IMR-90 (cell line): ENCODE results near the gene TNFRSF4. TPM values are rescaled to one million over a fixed set of nuclear protein-coding genes. Genes with fewer than 3 reads are reported as not detected.

ENCODE experiments used
- ATAC-seq: fragments of 200-7000 bp; cut with Tn5 transposase; 2 replicates; pipeline ENCODE4 v1.9.1; 2020; ENCODE audit warnings: low read depth, mild to moderate bottlenecking, moderate library complexity
- BruUV-seq: library from RNA; stranded (reverse); fragments of 400-500 nt; replicated peaks from 2 replicates; lab custom pipeline; 2021; lab: Mats Ljungman, UMichigan
- CTCF ChIA-PET: fragments of 300-600 bp; formaldehyde crosslinking; extraction: SDS; loops from one replicate; lab custom pipeline; 2021; ENCODE audit warnings: antibody characterized with exemption; lab: Yijun Ruan, JAX
- POLR2A ChIA-PET: fragments of 300-600 bp; sonication (Branson Sonifier 250); formaldehyde crosslinking; loops from one replicate; lab custom pipeline; 2022; ENCODE audit warnings: antibody characterized with exemption; ENCODE audit not compliant: unreplicated experiment; lab: Charles Lee
- DNase-seq: peaks from one replicate; pipeline ENCODE4 v3.0.0; 2013
- H2AFZ ChIP-seq: replicated peaks from 2 replicates; pipeline ENCODE3; 2013; ENCODE audit warnings: low read length, mild to moderate bottlenecking; ENCODE audit not compliant: poor library complexity
- H2AK5ac ChIP-seq: 2 replicates; pipeline ENCODE4 v1.6.1; 2013; ENCODE audit warnings: low read depth, low read length, inconsistent platforms
- H2AK9ac ChIP-seq: replicated peaks from 2 replicates; pipeline ENCODE3; 2013; ENCODE audit warnings: mild to moderate bottlenecking, low read depth, low read length, moderate library complexity; ENCODE audit not compliant: poor library complexity
- H2BK120ac ChIP-seq: 2 replicates; pipeline ENCODE4 v1.6.1; 2013; ENCODE audit warnings: low read depth, low read length, inconsistent platforms
- H2BK15ac ChIP-seq: 3 replicates; pipeline ENCODE4 v1.6.1; 2013; ENCODE audit warnings: low read depth, low read length, inconsistent platforms
- H2BK20ac ChIP-seq: 2 replicates; pipeline ENCODE4 v1.6.1; 2013; ENCODE audit warnings: low read depth, mild to moderate bottlenecking, inconsistent platforms, low read length, moderate library complexity
- H2BK5ac ChIP-seq: 2 replicates; pipeline ENCODE4 v1.6.1; 2013; ENCODE audit warnings: mild to moderate bottlenecking, low read depth, low read length, inconsistent platforms; ENCODE audit not compliant: poor library complexity, severe bottlenecking
- H3K14ac ChIP-seq: replicated peaks from 2 replicates; pipeline ENCODE4 v1.6.1; 2013; ENCODE audit warnings: low read depth, low read length, inconsistent platforms
- H3K18ac ChIP-seq: 2 replicates; pipeline ENCODE4 v1.6.1; 2013; ENCODE audit warnings: low read depth, low read length, control low read depth
- H3K23ac ChIP-seq: 2 replicates; pipeline ENCODE4 v1.6.1; 2013; ENCODE audit warnings: low read depth, low read length, inconsistent platforms
- H3K27ac ChIP-seq: 2 replicates; pipeline ENCODE4 v1.5.1; 2013; ENCODE audit warnings: mild to moderate bottlenecking, control low read depth, low read length; ENCODE audit not compliant: insufficient read depth
- H3K27me3 ChIP-seq: 2 replicates; pipeline ENCODE4 v1.6.1; 2013; ENCODE audit warnings: low read length; ENCODE audit not compliant: control insufficient read depth, insufficient read depth
- H3K36me3 ChIP-seq: 2 replicates; pipeline ENCODE4 v1.6.1; 2013; ENCODE audit warnings: low read length, mixed read lengths; ENCODE audit not compliant: control insufficient read depth, insufficient read depth
- H3K4ac ChIP-seq: 2 replicates; pipeline ENCODE4 v1.6.1; 2013; ENCODE audit warnings: low read depth, low read length, inconsistent platforms
- H3K4me1 ChIP-seq: 2 replicates; pipeline ENCODE4 v1.6.1; 2013; ENCODE audit warnings: low read length, mixed read lengths; ENCODE audit not compliant: control insufficient read depth, insufficient read depth
- H3K4me2 ChIP-seq: 2 replicates; pipeline ENCODE4 v1.6.1; 2013; ENCODE audit warnings: low read depth, mild to moderate bottlenecking, control low read depth, low read length, moderate library complexity
- H3K4me3 ChIP-seq: 2 replicates; pipeline ENCODE4 v1.5.1; 2013; ENCODE audit warnings: low read depth, mild to moderate bottlenecking, control low read depth, low read length, moderate library complexity; ENCODE audit not compliant: insufficient read depth
- H3K56ac ChIP-seq: 2 replicates; pipeline ENCODE4 v1.6.1; 2013; ENCODE audit warnings: low read length, inconsistent platforms; ENCODE audit not compliant: insufficient read depth; ENCODE audit errors: extremely low read depth
- H3K79me1 ChIP-seq, 2 experiments: 2 replicates each; pipeline ENCODE4 v1.6.1; 2013; ENCODE audit warnings: low read length in 2 of 2, inconsistent platforms in 1 of 2, low read depth in 1 of 2
- H3K9ac ChIP-seq: 2 replicates; pipeline ENCODE4 v1.6.1; 2013; ENCODE audit warnings: low read depth, low read length, control low read depth
- H3K9me1 ChIP-seq: 2 replicates; pipeline ENCODE4 v1.6.1; 2013; ENCODE audit warnings: low read length, inconsistent platforms; ENCODE audit not compliant: insufficient read depth
- H3K9me3 ChIP-seq: 2 replicates; pipeline ENCODE4 v1.6.1; 2013; ENCODE audit warnings: low read length; ENCODE audit not compliant: control insufficient read depth, insufficient read depth
- H4K20me1 ChIP-seq: 2 replicates; pipeline ENCODE4 v1.6.1; 2013; ENCODE audit warnings: low read length, inconsistent platforms; ENCODE audit not compliant: insufficient read depth
- H4K5ac ChIP-seq: 2 replicates; pipeline ENCODE4 v1.6.1; 2013; ENCODE audit warnings: mild to moderate bottlenecking, low read depth, low read length, control low read depth
- H4K8ac ChIP-seq, 2 experiments: 2 replicates each; pipeline ENCODE4 v1.6.1; 2013; ENCODE audit warnings: low read depth in 2 of 2, low read length in 2 of 2, control low read depth in 1 of 2, inconsistent platforms in 1 of 2
- H4K91ac ChIP-seq: 2 replicates; pipeline ENCODE4 v1.6.1; 2013; ENCODE audit warnings: low read depth, low read length, inconsistent platforms; ENCODE audit not compliant: insufficient read depth
- BHLHE40 ChIP-seq: fragments of 150-350 bp; IDR thresholded peaks from 2 replicates; pipeline ENCODE4 v1.6.1; 2016; ENCODE audit warnings: mild to moderate bottlenecking, low read depth, low read length
- CHD1 ChIP-seq: IDR thresholded peaks from 2 replicates; pipeline ENCODE4 v1.6.1; 2012; ENCODE audit warnings: low read depth, low read length, improper control_type of control experiment
- ELK1 ChIP-seq: fragments of 150-350 bp; IDR thresholded peaks from 2 replicates; pipeline ENCODE4 v1.6.1; 2016; ENCODE audit warnings: low read depth, mild to moderate bottlenecking, low read length, moderate library complexity, borderline replicate concordance
- RAD21 ChIP-seq: IDR thresholded peaks from 2 replicates; pipeline ENCODE4 v1.6.1; 2012; ENCODE audit warnings: low read length, improper control_type of control experiment
- SMC3 ChIP-seq: fragments of 150-350 bp; IDR thresholded peaks from 2 replicates; pipeline ENCODE4 v1.6.1; 2016; ENCODE audit warnings: low read depth, mild to moderate bottlenecking, antibody characterized with exemption, low read length, moderate library complexity
- WGBS, 2 experiments: methylation state at CpG; one replicate each; pipeline versions ENCODE4 v1.1.5 to v1.1.7; 2013; ENCODE audit warnings: missing lambda C conversion rate in 2 of 2; ENCODE audit not compliant: insufficient read length in 1 of 2; ENCODE audit errors: extremely low coverage in 2 of 2; 5-methylcytosine and 5-hydroxymethylcytosine counted together
- dilution Hi-C: fragments of 300-500 bp; cut with HindIII; formaldehyde crosslinking; loops from one replicate; pipeline ENCODE4 v1.14.3; 2018; ENCODE audit warnings: low sequenced_read_pairs; ENCODE audit not compliant: unreplicated experiment
- in situ Hi-C: fragments of 300-500 bp; cut with MboI; formaldehyde crosslinking; loops from 3 replicates; pipeline ENCODE4 v1.14.3; 2019; ENCODE audit warnings: low sequenced_read_pairs, inconsistent platforms, mixed read lengths
- intact Hi-C: fragments of 100-400 bp; cut with micrococcal nuclease; formaldehyde crosslinking; loops from 2 replicates; pipeline ENCODE4 v1.10.0; 2022
- polyA plus RNA-seq, 3 experiments: library from polyadenylated mRNA; depleted of rRNA; stranded (reverse); fragments of >200 nt; gene quantifications; 2 replicates each; pipeline ENCODE4 v1.2.3, GENCODE V29; 2012; ENCODE audit warnings: low replicate concordance in 1 of 3
- total RNA-seq: library from RNA; depleted of rRNA; stranded (reverse); fragments of >200 nt; gene quantifications from 2 replicates; pipeline ENCODE4 v1.2.3, GENCODE V29; 2012

Gene TNFRSF4
- total and polyA plus RNA-seq, 2 of the 4 experiments (the other 2 are of a cell fraction) = 0.15 TPM; not detected in 1

GRCh38 chr1:1204425-1204920 lies 9.5 kb downstream of the TNFRSF4 start:
- no CpG with 5 or more reads among the region's 8 CpGs for whole genome bisulfite sequencing, 2 experiments
- in situ Hi-C loops = no loop called here
- Histone ChIP-seq H3K56ac (no peak overlapping the region), H3K27ac (no peak overlapping the region), H2AFZ (no peak overlapping the region), H3K79me1 (no peaks in the 10 kb centered on the region), H2BK20ac (no peak overlapping the region), H3K18ac (no peak overlapping the region), H4K5ac (no peak overlapping the region), H3K9ac (no peak overlapping the region), H3K27me3 (no peaks in the 10 kb centered on the region; the same call in 1 of the 2 replicates), H3K36me3 (no peaks in the 10 kb centered on the region), H3K4me3 (no peak overlapping the region), H4K91ac (no peak overlapping the region), H2BK15ac (no peak overlapping the region), H2BK5ac (no peak overlapping the region), H3K14ac (no peak overlapping the region), H3K4me2 (no peak overlapping the region), H3K9me3 (no peaks in the 10 kb centered on the region), H2AK9ac (no peak overlapping the region), H2BK120ac (no peak overlapping the region), H4K8ac (no peak overlapping the region), H4K20me1 (no peaks in the 10 kb centered on the region), H2AK5ac (no peak overlapping the region), H3K9me1 (no peaks in the 10 kb centered on the region), H3K4ac (no peak overlapping the region), H3K4me1 (peaks cover 12% of the 10 kb centered on the region), H3K23ac (no peak overlapping the region)
- dilution Hi-C loops = no loop called here
- ChIA-PET POLR2A (no interaction called here), CTCF (no interaction called here)
- DNase-seq = no peak
- no peak for TF ChIP-seq CHD1
- no peak for TF ChIP-seq BHLHE40
- no peak for TF ChIP-seq SMC3
- TF ChIP-seq ELK1 = no peak
- TF ChIP-seq RAD21 = no peak
- ATAC-seq = no peak
- intact Hi-C loops = no loop called here
- BruUV-seq = no TSS peak
